Ishikawa (cell line): Measurements from ENCODE around the gene JAKMIP3.

Experiments used
- CEBPB ChIP-seq: IDR thresholded peaks from 2 replicates; pipeline ENCODE4 v1.6.1; 2012
- CREB1 ChIP-seq: IDR thresholded peaks from 2 replicates; pipeline ENCODE4 v1.6.1; 2012; ENCODE audit warnings: low read depth
- EGR1 ChIP-seq: IDR thresholded peaks from 2 replicates; pipeline ENCODE4 v1.6.1; 2012
- EP300 ChIP-seq: IDR thresholded peaks from 2 replicates; pipeline ENCODE4 v1.6.1; 2012; ENCODE audit warnings: borderline replicate concordance
- FOXM1 ChIP-seq: IDR thresholded peaks from 2 replicates; pipeline ENCODE4 v1.6.1; 2012; ENCODE audit warnings: low read depth, borderline replicate concordance
- MAX ChIP-seq: IDR thresholded peaks from 2 replicates; pipeline ENCODE4 v1.6.1; 2012
- NFIC ChIP-seq: IDR thresholded peaks from 2 replicates; pipeline ENCODE4 v1.6.1; 2012
- RAD21 ChIP-seq: IDR thresholded peaks from 2 replicates; pipeline ENCODE4 v1.6.1; 2012; ENCODE audit warnings: low read depth
- REST ChIP-seq: IDR thresholded peaks from 2 replicates; pipeline ENCODE4 v1.6.1; 2012; ENCODE audit warnings: low read depth, mild to moderate bottlenecking
- TAF1 ChIP-seq: IDR thresholded peaks from 2 replicates; pipeline ENCODE4 v1.6.1; 2012; ENCODE audit warnings: low read depth, mild to moderate bottlenecking
- TCF12 ChIP-seq: IDR thresholded peaks from 2 replicates; pipeline ENCODE4 v1.6.1; 2012; ENCODE audit warnings: low read depth
- TEAD4 ChIP-seq: IDR thresholded peaks from 2 replicates; pipeline ENCODE4 v1.6.1; 2012
- USF1 ChIP-seq: IDR thresholded peaks from 2 replicates; pipeline ENCODE4 v1.6.1; 2012
- YY1 ChIP-seq: IDR thresholded peaks from 2 replicates; pipeline ENCODE4 v1.6.1; 2012; ENCODE audit warnings: low read depth
- ZBTB7A ChIP-seq: IDR thresholded peaks from 2 replicates; pipeline ENCODE4 v1.6.1; 2012; ENCODE audit warnings: low read depth

JAKMIP3 gene

GRCh38 chr10:132058111-132058745 is 7.5 kb upstream of the JAKMIP3 start:
- no peak for TF ChIP-seq CREB1
- TF ChIP-seq FOXM1 = no peak
- no peak for TF ChIP-seq TAF1
- no peak for TF ChIP-seq CEBPB
- TF ChIP-seq USF1 = no peak

- TF ChIP-seq TEAD4 = no peak
- no peak for TF ChIP-seq REST
- TF ChIP-seq EP300 = no peak
- no peak for TF ChIP-seq YY1
- no peak for TF ChIP-seq NFIC
- no peak for TF ChIP-seq MAX
- TF ChIP-seq USF1 = no peak
- no peak for TF ChIP-seq EGR1
- no peak for TF ChIP-seq TAF1
- TF ChIP-seq TCF12 = no peak
- no peak for TF ChIP-seq CREB1
These were observed 6.7 kb upstream of the JAKMIP3 start for GRCh38 chr10:132058793-132059759.

GRCh38 chr10:132059760-132060508 is 5.8 kb upstream of the JAKMIP3 start:
- TF ChIP-seq TAF1 (no peak), USF1 (no peak), EP300 (no peak), TCF12 (no peak), TEAD4 (no peak), CREB1 (no peak)

GRCh38 chr10:132061030-132061429 is 4.7 kb upstream of the JAKMIP3 start:
- TF ChIP-seq CREB1 (no peak), CEBPB (no peak), TAF1 (no peak), USF1 (no peak), NFIC (no peak), EGR1 (no peak), ZBTB7A (no peak), MAX (no peak)

GRCh38 chr10:132061465-132061864 is 4.3 kb upstream of the JAKMIP3 start:
- no peak for TF ChIP-seq TAF1
- no peak for TF ChIP-seq ZBTB7A
- no peak for TF ChIP-seq RAD21
- no peak for TF ChIP-seq NFIC
- no peak for TF ChIP-seq TEAD4
- no peak for TF ChIP-seq YY1
- no peak for TF ChIP-seq REST
- no peak for TF ChIP-seq FOXM1
- TF ChIP-seq EP300 = no peak
- TF ChIP-seq TCF12 = no peak
- no peak for TF ChIP-seq EGR1
